ENCODE measurements around the gene ANKRD10.

- no peak for TF ChIP-seq CTCF (IDR thresholded peaks at IDR 0.05)
- no peak for TF ChIP-seq EZH2 (IDR thresholded peaks at IDR 0.05)
- no peak for TF ChIP-seq EZH2phosphoT487 (IDR thresholded peaks at IDR 0.05)
Observed at GRCh38 chr13:110886870-110887596, 27.8 kb downstream of the ANKRD10 start.
